Endodermal cell (in vitro differentiated cells): ENCODE data around the gene CFAP57. TPM values are rescaled to one million over a fixed set of nuclear protein-coding genes. Genes with fewer than 3 reads are reported as not detected.

Experiments used
- DNase-seq: peaks from one replicate; pipeline ENCODE4 v3.0.0-alpha.2; 2017
- H3K27ac ChIP-seq: 2 replicates; pipeline ENCODE4 v1.5.1; 2013; ENCODE audit warnings: mild to moderate bottlenecking, low read depth, low read length, moderate library complexity
- H3K27me3 ChIP-seq: 2 replicates; pipeline ENCODE4 v1.6.1; 2013; ENCODE audit warnings: mild to moderate bottlenecking, low read length, moderate library complexity; ENCODE audit not compliant: insufficient read depth, control insufficient read depth, poor library complexity, severe bottlenecking
- H3K36me3 ChIP-seq: 2 replicates; pipeline ENCODE4 v1.7.0; 2013; ENCODE audit warnings: mild to moderate bottlenecking, low read length, moderate library complexity; ENCODE audit not compliant: control insufficient read depth, insufficient read depth
- H3K4me1 ChIP-seq: one replicate; pipeline ENCODE4 v1.7.0; 2013; ENCODE audit warnings: low read length; ENCODE audit not compliant: control insufficient read depth, insufficient read depth
- H3K4me3 ChIP-seq: 2 replicates; pipeline ENCODE4 v1.5.1; 2013; ENCODE audit warnings: mild to moderate bottlenecking, low read length, moderate library complexity
- H3K9ac ChIP-seq: 2 replicates; pipeline ENCODE4 v1.6.1; 2013; ENCODE audit warnings: mild to moderate bottlenecking, low read length, moderate library complexity; ENCODE audit not compliant: poor library complexity, severe bottlenecking; ENCODE audit errors: extremely low read depth
- H3K9me3 ChIP-seq: 2 replicates; pipeline ENCODE4 v1.6.1; 2013; ENCODE audit warnings: mild to moderate bottlenecking, low read length, moderate library complexity; ENCODE audit not compliant: control insufficient read depth
- H3K27ac Mint-ChIP-seq: 2 replicates; pipeline ENCODE4 v1.8.0; 2020; ENCODE audit warnings: mixed read lengths
- H3K27me3 Mint-ChIP-seq: 2 replicates; pipeline ENCODE4 v1.8.0; 2021; ENCODE audit warnings: mild to moderate bottlenecking, mixed read lengths; ENCODE audit not compliant: insufficient read depth
- H3K36me3 Mint-ChIP-seq: 2 replicates; pipeline ENCODE4 v1.8.0; 2020; ENCODE audit warnings: low read depth, mixed read lengths
- H3K4me1 Mint-ChIP-seq: 2 replicates; pipeline ENCODE4 v1.8.0; 2020; ENCODE audit warnings: mixed read lengths
- H3K4me3 Mint-ChIP-seq: 2 replicates; pipeline ENCODE4 v1.8.0; 2020; ENCODE audit warnings: mild to moderate bottlenecking, moderate library complexity, mixed read lengths
- H3K9me3 Mint-ChIP-seq: 2 replicates; pipeline ENCODE4 v1.8.0; 2020; ENCODE audit warnings: mild to moderate bottlenecking, mixed read lengths
- CTCF ChIP-seq: fragments of 200-600 bp; sonication (generic); conservative IDR thresholded peaks from 2 replicates; pipeline ENCODE4 v1.5.0; 2021; ENCODE audit warnings: antibody characterized with exemption, mild to moderate bottlenecking
- WGBS, 2 experiments: methylation state at CpG; one replicate each; pipeline versions ENCODE4 v1.1.5 to v1.1.7; 2013; ENCODE audit warnings: missing lambda C conversion rate in 2 of 2, mixed read lengths in 1 of 2; ENCODE audit not compliant: insufficient coverage in 1 of 2, insufficient read length in 1 of 2; 5-methylcytosine and 5-hydroxymethylcytosine counted together
- total RNA-seq, 2 donors: library from RNA; stranded (reverse); fragmentation: NEBNext Ultra II Directional in 1 of 2; extraction: Animal tissue kit (Norgen Biotek cat#: 25700) in 1 of 2; gene quantifications; 2 replicates in 1 of 2; 3 replicates in 1 of 2; pipeline ENCODE4 v1.2.1, GENCODE V29; 2021

CFAP57 gene
- total RNA-seq, 2 donors from 2014 or later = 0.82 to 0.90 TPM

- no peaks in the 10 kb centered on the region for H3K4me1 ChIP-seq
- Mint-ChIP-seq H3K27ac (no peak overlapping the region), H3K27me3 (peaks cover 5% of the 10 kb centered on the region), H3K36me3 (no peaks in the 10 kb centered on the region), H3K9me3 (peaks cover 39% of the 10 kb centered on the region), H3K4me1 (no peaks in the 10 kb centered on the region), H3K4me3 (no peak overlapping the region)
- H3K9me3 ChIP-seq = peaks cover 17% of the 10 kb centered on the region
- H3K27ac ChIP-seq = no peak overlapping the region
- no peak for TF ChIP-seq CTCF
- H3K4me3 ChIP-seq = no peak overlapping the region
- H3K27me3 ChIP-seq = no peaks in the 10 kb centered on the region
- H3K36me3 ChIP-seq = no peaks in the 10 kb centered on the region
- WGBS, 2 experiments = 50 to 66% methylated on average over 2 to 6 of the region's 6 CpGs
- no peak overlapping the region for H3K9ac ChIP-seq
- DNase-seq = no peak
These were observed 69.3 kb downstream of the CFAP57 start for GRCh38 chr1:43241413-43241836.

- Histone ChIP-seq H3K27ac (no peak overlapping the region), H3K36me3 (no peaks in the 10 kb centered on the region), H3K9me3 (peaks cover 26% of the 10 kb centered on the region), H3K9ac (no peak overlapping the region), H3K27me3 (no peaks in the 10 kb centered on the region), H3K4me1 (no peaks in the 10 kb centered on the region), H3K4me3 (no peak overlapping the region)
- peaks cover 57% of the 10 kb centered on the region for H3K9me3 Mint-ChIP-seq
- TF ChIP-seq CTCF = no peak
- H3K36me3 Mint-ChIP-seq = no peaks in the 10 kb centered on the region
- no peak overlapping the region for H3K27ac Mint-ChIP-seq
- H3K27me3 Mint-ChIP-seq = peaks cover 5% of the 10 kb centered on the region
- H3K4me3 Mint-ChIP-seq = no peak overlapping the region
- no peak for DNase-seq
- no peaks in the 10 kb centered on the region for H3K4me1 Mint-ChIP-seq
- WGBS, 2 experiments = 88 to 95% methylated on average over 5 to 6 of the region's 6 CpGs
These were observed 71.2 kb downstream of the CFAP57 start for GRCh38 chr1:43243299-43243698.

GRCh38 chr1:43246466-43247213, 74.5 kb downstream of the CFAP57 start:
- no peak for TF ChIP-seq CTCF
- peaks cover 44% of the 10 kb centered on the region for H3K9me3 ChIP-seq
- Mint-ChIP-seq H3K27me3 (peaks cover 9% of the 10 kb centered on the region), H3K4me1 (no peaks in the 10 kb centered on the region), H3K9me3 (peaks cover 73% of the 10 kb centered on the region), H3K4me3 (no peak overlapping the region), H3K36me3 (peaks cover 4% of the 10 kb centered on the region), H3K27ac (no peak overlapping the region)
- H3K27ac ChIP-seq = no peak overlapping the region
- H3K4me3 ChIP-seq = peak overlapping the region; percentile 51
- H3K9ac ChIP-seq = no peak overlapping the region
- DNase-seq = no peak
- H3K36me3 ChIP-seq = no peaks in the 10 kb centered on the region
- WGBS, 2 experiments = 92 to 97% methylated on average over 2 to 4 of the region's 4 CpGs
- no peaks in the 10 kb centered on the region for H3K4me1 ChIP-seq
- no peaks in the 10 kb centered on the region for H3K27me3 ChIP-seq
